ENCODE data around the gene NFKBIE. TPM values are rescaled to one million over a fixed set of nuclear protein-coding genes. Genes with fewer than 3 reads are reported as not detected.
A peak's percentile ranks its signal among the peaks of the same experiment; 100 is the strongest.
"Not testable (repeated sequence)": the region's sequence is repeated elsewhere in the genome, so short reads cannot be mapped to it uniquely, and the experiment has no call there.

The NFKBIE gene
- total RNA-seq, result 10 to 100 TPM; 13.1 to 25.5 (median 15.3) TPM

- ATAC-seq (ENCODE audit: low FRiP score) (peak; percentile 88), DNase-seq (ENCODE audit: low spot score) (peak; percentile 90)
- no peak for TF ChIP-seq CTCF (IDR thresholded peaks at IDR 0.05)
Observed at GRCh38 chr6:44265007-44265721, at the start of gene NFKBIE. Gene NFKBIE (minus strand): TSS chr6:44265551. CDS start chr6:44265346, 205 bp downstream.

GRCh38 chr6:44314657-44315056 lies 49.3 kb upstream of the NFKBIE start:
- not testable (repeated sequence) for DNase-seq (ENCODE audit: low spot score); ATAC-seq (ENCODE audit: low FRiP score)

- DNase-seq (ENCODE audit: low spot score) (peak; percentile 71), ATAC-seq (ENCODE audit: low FRiP score) (peak; percentile 84)
Observed at GRCh38 chr6:44312901-44313788, 47.8 kb upstream of the NFKBIE start, which contains the start of gene AARS2. Gene AARS2 (minus strand): TSS chr6:44313347. CDS start chr6:44313323, 24 bp downstream.

GRCh38 chr6:44311767-44312166 lies 46.4 kb upstream of the NFKBIE start:
- no peak for ATAC-seq (ENCODE audit: low FRiP score)
- DNase-seq (ENCODE audit: low spot score), result no peak
- no peak for TF ChIP-seq CTCF (IDR thresholded peaks at IDR 0.05)

More at GRCh38 chr6:44312901-44313788, 47.8 kb upstream of the NFKBIE start, which contains the start of gene AARS2:
- peak in 2 of 3 donors; percentile 54 to 59 for TF ChIP-seq CTCF (IDR thresholded peaks at IDR 0.05)

- no peak for TF ChIP-seq CTCF (IDR thresholded peaks at IDR 0.05)
- no peak for DNase-seq (ENCODE audit: low spot score)
- ATAC-seq (ENCODE audit: low FRiP score), result no peak
Observed at GRCh38 chr6:44311304-44311703, 46.0 kb upstream of the NFKBIE start.

- DNase-seq (ENCODE audit: low spot score) (no peak), ATAC-seq (ENCODE audit: low FRiP score) (no peak)
- TF ChIP-seq CTCF (IDR thresholded peaks at IDR 0.05), result no peak
Observed at GRCh38 chr6:44310241-44310640, 44.9 kb upstream of the NFKBIE start.

GRCh38 chr6:44309631-44310030 lies 44.3 kb upstream of the NFKBIE start:
- DNase-seq (ENCODE audit: low spot score), result no peak
- ATAC-seq (ENCODE audit: low FRiP score), result no peak
- TF ChIP-seq CTCF (IDR thresholded peaks at IDR 0.05), result no peak
